ENCODE data around the gene ZNF236.
"Not testable (repeated sequence)": the region's sequence is repeated elsewhere in the genome, so short reads cannot be mapped to it uniquely, and the experiment has no call there.

- TF ChIP-seq POLR2A, POLR2AphosphoS5 (IDR thresholded peaks at IDR 0.05; ENCODE audit: low read depth, low read length): not testable (repeated sequence)
Measured at GRCh38 chr18:76811530-76811929, 10.8 kb upstream of the ZNF236 start.
